SK-MEL-5 (cell line): Measurements from ENCODE around the gene CWF19L2. TPM values are rescaled to one million over a fixed set of nuclear protein-coding genes. Genes with fewer than 3 reads are reported as not detected.
A peak's percentile ranks its signal among the peaks of the same experiment; 100 is the strongest.
"Not testable (repeated sequence)": the region's sequence is repeated elsewhere in the genome, so short reads cannot be mapped to it uniquely, and the experiment has no call there.

ENCODE experiments used
- DNase-seq: peaks from one replicate; pipeline ENCODE4 v3.0.0-alpha.2; 2016; ENCODE audit warnings: low read depth, low spot score
- in situ Hi-C: cut with HindIII; loops from 2 replicates; pipeline ENCODE4 v1.10.0; 2016; ENCODE audit warnings: low sequenced_read_pairs, high pct_unique_total_duplicates, low pct_unique_long_range_greater_than_20kb
- polyA plus RNA-seq, 2 experiments: library from polyadenylated mRNA; depleted of rRNA; stranded (reverse); fragments of >200 nt; gene quantifications; 2 replicates each; pipeline ENCODE4 v1.2.3, GENCODE V29; 2015
- total RNA-seq: library from RNA; depleted of rRNA; stranded (reverse); fragments of >200 nt; shearing (Covaris generic); gene quantifications from 2 replicates; pipeline ENCODE4 v1.2.3, GENCODE V29; 2014; rRNA removed

The CWF19L2 gene
- total RNA-seq: 9.0 and 10.0 TPM in 2 replicates
- 3.7 and 3.9 TPM in 2 replicates for polyA plus RNA-seq (2015; cell fraction: cytosol; rRNA removed)
- 3.0 and 4.0 TPM in 2 replicates for polyA plus RNA-seq (2015; cell fraction: nucleus; rRNA removed)

GRCh38 chr11:107457558-107458271 lies at the start of gene CWF19L2:
Gene CWF19L2, minus strand, starts transcription at chr11:107457825. Its CDS starts 9 bp downstream, at chr11:107457816.
- in situ Hi-C loops: no loop called here

DNA sequence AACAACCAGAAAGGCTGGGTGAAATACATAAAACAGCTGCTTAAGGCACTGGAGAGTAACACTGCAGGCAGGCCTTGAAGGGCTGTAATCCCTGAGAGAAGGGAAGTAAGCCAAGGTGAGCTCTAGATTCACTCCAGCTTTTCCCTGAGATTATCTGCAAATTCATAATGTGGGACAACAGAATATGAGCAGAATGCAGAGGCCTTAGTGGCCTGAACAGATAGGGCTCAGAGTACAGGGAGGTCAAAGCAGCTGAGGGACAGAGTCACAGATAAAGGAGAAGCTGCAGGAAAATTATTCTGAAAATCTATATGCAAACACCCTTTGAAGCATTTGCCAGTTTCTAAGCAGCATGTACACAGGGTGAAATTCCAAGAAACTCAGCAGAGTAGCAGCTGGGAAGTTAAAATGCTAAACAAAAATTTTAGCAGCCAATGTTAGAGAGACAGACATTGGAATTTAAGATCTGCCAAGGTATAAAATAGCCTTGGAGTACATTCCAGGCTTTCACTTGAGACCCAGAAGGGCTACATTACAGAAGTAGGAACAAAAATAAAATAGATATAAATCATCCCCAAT lies 48.1 kb upstream of the CWF19L2 start:
- in situ Hi-C loops: no loop called here
- DNase-seq: no peak

More at GRCh38 chr11:107457558-107458271, at the start of gene CWF19L2:
- peak; percentile 94 for DNase-seq

DNA sequence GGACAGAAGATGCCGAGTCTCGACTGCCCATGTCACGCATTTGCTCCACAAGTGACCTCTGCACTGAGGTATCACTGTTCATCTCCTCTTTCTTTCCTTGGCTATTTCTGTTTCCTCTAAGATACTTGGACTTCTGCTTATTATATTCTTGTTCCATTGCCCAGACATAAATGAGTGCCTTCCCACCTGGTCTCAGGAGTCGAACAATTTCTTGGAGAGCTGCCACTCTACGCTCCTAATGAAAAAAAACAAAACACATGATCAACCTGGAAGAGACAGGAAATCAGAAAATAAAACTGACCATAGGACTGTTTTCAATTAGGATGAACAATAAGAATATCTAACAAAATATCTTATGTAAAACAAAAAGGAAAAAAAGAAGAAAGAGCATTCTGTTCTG lies 47.4 kb upstream of the CWF19L2 start:
- DNase-seq: no peak
- in situ Hi-C loops: no loop called here

GRCh38 chr11:107501713-107502112 lies 44.1 kb upstream of the CWF19L2 start:
- in situ Hi-C loops: no loop called here
- DNase-seq: no peak

DNA sequence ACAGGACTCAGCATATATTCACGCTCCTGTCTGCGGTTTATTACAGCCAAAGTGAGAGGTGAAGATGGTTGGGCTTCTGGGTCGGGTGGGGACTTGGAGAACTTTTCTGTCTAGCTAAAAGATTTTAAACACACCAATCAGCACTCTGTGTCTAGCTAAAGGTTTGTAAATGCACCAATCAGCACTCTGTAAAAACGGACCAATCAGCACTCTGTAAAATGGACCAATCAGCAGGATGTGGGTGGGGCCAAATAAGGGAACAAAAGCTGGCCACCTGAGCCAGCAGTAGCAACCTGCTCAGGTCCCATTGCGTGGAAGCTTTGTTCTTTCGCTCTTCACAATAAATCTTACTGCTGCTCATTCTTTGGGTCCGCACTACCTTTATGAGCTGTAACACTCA lies 39.7 kb upstream of the CWF19L2 start:
- in situ Hi-C loops, DNase-seq: not testable (repeated sequence)

- no peak for DNase-seq
- in situ Hi-C loops: no loop called here
Observed at GRCh38 chr11:107496011-107496410, 38.4 kb upstream of the CWF19L2 start.

- in situ Hi-C loops: no loop called here
- DNase-seq: no peak
Observed at GRCh38 chr11:107494055-107494454, 36.4 kb upstream of the CWF19L2 start.

DNA sequence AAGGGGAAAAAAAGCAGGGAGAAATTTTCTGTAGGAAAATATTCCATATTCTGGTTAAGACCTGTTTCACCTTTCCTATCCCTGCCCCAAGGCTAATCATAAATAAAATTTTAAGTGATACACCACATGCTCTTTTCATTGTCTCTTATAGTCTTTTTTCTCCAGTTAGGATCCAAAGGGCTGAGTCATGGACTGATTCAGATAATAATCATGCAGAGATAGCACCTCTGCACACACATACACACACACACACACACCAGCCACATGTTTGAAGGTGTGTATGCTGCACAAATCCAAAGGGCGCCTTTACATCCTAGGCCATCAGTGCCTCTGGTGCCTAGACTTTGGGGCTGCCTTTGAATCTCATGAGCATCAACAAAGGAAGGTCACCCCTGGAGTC lies 35.5 kb upstream of the CWF19L2 start:
- DNase-seq: no peak
- in situ Hi-C loops: no loop called here

DNA sequence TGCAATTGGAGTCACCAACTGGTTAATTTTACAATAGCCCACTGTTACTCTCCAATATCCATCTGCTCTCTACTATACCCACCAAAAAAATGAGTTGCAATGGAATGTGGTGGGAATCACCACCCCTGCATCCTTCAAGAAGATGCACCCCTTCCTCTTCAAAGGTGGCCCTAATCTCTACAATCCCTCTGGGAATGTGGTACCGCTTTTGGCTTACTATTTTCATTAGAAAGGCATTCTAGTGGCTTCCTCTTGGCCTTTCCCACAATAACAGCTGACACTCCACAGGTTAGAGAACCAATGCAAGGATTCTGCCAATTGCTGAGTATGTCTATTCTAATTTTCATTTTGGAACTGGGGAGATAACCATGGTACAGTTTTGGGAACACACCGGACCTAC lies 33.2 kb upstream of the CWF19L2 start:
- in situ Hi-C loops: no loop called here
- no peak for DNase-seq

DNA sequence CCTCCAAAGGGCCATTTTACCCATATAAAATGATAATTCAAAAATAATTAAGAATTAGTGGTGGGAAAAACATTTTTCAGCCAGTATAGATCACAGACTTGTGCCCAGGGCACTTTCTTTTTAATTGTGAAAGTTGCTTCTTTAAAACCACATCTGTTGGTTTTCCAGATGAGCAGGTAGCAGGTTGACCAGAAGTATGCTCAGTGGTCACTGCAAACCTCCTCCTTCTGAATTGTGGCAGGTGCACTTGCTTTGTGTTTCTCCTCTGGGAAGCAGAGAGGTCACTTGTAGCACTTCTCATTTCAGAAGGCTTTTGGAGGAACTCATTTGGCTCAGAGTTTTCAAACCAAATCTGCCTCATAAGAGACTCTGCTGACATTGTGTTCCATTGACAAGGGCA lies 24.6 kb upstream of the CWF19L2 start:
- in situ Hi-C loops: no loop called here
- no peak for DNase-seq

DNA sequence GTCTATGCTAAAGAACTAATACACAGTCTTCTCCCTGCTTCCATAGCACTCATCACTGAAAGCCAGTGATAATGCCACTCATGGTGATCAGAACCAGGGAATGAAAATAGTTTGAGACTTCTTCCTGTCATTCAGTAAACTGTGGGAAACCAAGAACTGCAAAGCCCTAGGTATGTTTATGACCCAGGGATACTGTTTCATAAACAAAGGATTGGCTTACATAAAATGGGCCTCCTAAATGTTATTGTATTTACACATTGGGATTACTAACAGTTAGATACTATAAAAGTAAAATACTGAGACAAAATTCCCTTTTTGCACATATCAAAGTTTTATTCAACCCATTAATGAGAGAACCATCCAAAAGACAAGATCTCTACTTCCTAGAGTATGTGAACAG lies 21.3 kb upstream of the CWF19L2 start:
- in situ Hi-C loops: no loop called here
- DNase-seq: no peak

DNA sequence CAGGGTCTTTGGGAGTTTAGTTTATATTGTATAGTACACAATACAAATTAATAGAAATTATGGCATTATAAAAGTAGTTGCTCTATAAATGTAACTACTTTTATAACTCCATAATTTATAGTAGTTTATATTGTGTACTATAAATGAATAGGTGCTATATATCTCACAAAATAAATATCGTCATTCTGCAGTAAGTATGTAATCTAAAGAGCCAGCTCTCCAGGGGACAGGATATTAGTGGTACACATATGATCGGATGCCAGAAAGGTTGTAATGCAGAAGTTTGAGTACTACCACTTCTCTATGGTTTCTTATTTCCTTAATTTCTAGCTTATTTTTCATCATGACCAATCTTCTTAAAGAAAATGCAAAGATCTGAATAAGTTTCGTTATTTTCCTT lies 20.2 kb upstream of the CWF19L2 start:
- no peak for DNase-seq
- in situ Hi-C loops: no loop called here

DNA sequence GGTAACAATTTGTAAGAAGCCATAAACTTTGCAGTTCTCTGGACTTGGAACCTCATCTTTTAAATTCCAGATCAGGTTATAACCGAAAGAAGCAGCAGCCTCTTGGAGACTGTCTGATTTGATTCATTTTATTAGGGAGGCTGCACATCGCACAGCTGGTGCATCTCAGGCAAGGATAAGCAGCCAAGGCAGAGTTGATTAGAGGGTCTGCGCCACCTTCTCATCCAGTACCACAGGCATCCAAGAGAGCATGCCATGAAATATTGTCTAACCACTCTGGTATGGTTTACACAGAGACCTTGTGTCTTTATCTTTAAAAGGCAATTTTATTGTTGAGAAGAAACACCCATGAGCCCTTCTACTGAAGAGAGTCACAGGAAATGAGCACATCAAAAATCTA lies 16.2 kb upstream of the CWF19L2 start:
- no peak for DNase-seq
- in situ Hi-C loops: no loop called here

DNA sequence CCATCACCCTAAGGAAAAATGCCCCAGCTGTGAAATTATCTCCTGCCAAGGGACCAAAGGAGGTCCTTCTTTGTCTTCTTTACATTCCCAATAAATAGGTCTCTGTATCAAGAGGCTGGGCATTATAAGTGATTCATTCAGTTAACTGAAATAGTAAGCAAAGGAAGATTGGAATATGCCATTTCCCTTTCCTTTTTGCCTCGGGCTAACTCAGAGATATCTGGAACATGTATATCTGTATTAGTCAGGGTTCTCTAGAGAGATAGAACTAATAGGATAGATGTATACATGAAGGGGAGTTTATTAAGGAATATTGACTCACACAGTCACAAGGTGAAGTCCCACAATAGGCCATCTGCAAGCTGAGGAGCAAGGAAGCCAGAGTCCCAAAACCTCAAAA lies 15.3 kb upstream of the CWF19L2 start:
- DNase-seq: no peak
- in situ Hi-C loops: no loop called here

- in situ Hi-C loops: no loop called here
- no peak for DNase-seq
Observed at GRCh38 chr11:107468596-107468995, 11.0 kb upstream of the CWF19L2 start.

GRCh38 chr11:107467696-107468095 lies 10.1 kb upstream of the CWF19L2 start:
- DNase-seq: no peak
- in situ Hi-C loops: no loop called here

DNA sequence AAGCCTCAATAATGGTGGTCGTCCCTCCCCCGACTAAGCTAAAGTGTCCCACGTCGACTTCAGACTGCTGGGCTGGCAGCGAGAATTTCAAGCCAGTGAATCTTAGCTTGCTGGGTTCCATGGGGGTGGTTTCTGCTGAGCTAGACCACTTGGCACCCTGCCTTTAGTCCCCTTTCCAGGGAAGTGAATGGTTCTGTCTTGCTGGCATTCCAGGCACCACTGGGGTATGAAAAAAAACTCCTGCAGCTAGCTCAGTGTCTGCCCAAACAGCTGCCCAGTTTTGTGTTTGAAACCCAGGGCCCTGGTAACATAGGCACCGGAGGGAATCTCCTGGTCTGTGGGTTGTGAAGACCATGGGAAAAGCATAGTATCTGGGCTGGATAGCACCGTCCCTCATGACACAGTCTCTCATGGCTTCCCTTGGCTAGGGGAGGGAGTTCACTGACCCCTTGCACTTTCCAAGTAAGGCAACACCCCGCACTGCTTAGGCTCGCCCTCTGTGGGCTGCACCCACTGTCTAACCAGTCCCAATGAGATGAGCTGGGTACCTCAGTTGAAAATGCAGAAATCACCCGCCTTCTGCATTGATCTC lies 8.7 kb upstream of the CWF19L2 start:
- in situ Hi-C loops, DNase-seq: not testable (repeated sequence)

- peak; percentile 2 for DNase-seq
- in situ Hi-C loops: no loop called here
Observed at GRCh38 chr11:107457205-107457557, 444 bp downstream of the CWF19L2 start.
